Brain pericyte (primary cell): ENCODE data around the gene IQCH.
"Not testable (repeated sequence)": the region's sequence is repeated elsewhere in the genome, so short reads cannot be mapped to it uniquely, and the experiment has no call there.

Experiments used
- DNase-seq: peaks from one replicate; pipeline ENCODE4 v3.0.0-alpha.2; 2012; ENCODE audit warnings: low read depth, low spot score

Gene IQCH

DNA sequence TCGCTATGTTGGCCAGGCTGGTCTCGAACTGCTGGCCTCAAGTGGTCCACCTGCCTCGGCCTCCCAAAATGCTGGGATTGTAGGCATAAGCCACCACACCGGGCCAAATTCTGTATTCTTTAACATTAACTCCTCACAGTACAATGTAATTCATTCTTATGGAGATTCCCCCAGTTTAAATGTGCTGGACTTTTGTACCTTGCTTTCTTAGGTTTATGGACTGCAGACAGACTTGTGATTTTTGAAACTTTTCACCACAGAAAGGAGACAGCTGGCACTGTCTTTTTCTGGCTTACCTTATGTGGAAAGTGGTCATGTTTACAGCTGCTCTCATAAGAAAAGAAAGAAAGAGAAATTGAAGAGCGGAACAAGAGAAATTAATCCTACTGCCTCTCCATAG lies 103.8 kb downstream of the IQCH start:
- DNase-seq = no peak

DNA sequence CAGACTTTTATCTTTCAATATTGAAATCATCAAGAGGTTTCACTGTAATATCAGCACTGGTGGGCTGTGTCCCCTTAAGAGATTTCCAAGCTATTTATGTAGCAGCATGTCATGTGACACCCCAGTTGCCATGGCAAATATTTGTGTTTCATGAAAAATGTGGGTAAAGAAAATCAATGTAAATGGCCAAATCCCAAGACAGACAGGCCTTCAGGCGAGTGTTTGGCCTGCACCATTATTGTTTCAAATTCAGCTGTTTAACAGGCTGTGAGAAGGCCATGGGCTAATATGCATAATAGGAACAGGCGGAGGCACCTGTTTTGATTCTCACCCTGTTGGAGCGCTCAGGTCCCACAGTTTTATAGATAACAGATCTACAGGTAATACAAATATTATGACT lies 104.2 kb downstream of the IQCH start:
- DNase-seq = no peak

DNA sequence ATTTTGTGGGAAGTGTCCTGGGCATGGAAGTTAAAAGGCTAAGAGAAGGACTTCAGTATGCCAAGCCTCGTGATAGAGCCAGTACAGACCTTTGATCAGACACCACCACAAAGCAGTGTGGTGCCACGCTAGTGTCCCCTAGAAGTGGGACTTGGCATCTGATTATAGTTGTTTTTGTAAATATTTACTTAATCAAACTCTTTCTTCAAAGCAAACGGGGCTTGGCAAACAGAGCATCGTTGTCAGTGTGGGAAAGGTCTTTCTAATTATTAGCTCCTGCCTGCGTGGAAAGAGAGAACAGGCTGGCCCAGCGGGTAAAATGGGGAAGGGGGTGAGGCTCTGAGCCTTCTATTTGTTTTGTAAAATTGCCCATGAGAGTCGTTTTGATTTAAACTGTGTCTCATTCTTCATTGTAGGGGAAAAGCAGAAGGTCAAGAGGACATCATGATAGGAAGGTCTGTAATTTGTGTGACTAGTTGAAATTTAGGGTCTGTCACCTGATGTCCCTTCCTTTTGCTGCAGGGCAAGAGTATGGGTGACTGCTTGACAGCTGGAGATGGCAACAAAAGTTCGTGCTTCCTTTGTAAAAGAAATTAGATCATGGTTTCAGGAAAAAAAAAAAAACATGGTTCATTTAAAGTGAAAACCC lies 105.0 kb downstream of the IQCH start:
- no peak for DNase-seq

- no peak for DNase-seq
Measured at GRCh38 chr15:67361100-67361499, 106.5 kb downstream of the IQCH start.

- not testable (repeated sequence) for DNase-seq
Measured at GRCh38 chr15:67363712-67364111, 109.1 kb downstream of the IQCH start.

- DNase-seq = no peak
Measured at GRCh38 chr15:67365994-67366393, 111.4 kb downstream of the IQCH start.

DNA sequence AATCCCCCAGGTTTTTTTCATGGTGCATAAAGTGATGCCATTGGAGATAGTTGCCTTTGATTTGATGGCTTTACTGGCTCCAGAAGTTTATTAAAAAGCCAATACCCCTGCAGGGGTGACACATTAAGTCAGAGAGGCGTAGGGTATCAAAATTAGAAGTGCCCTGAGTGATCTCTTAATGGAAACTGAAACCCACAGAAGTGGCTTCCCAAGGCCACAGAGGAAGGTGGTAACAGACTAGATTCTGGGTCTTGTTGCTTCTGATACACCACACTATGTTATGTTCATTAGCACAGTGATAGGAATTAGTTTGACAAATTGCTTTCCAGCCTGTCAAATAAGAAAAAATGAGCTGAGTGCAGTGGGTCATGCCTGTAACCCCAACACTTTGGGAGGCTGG lies 112.3 kb downstream of the IQCH start:
- DNase-seq = no peak

GRCh38 chr15:67369359-67369998 lies 114.9 kb downstream of the IQCH start:
- no peak for DNase-seq

DNA sequence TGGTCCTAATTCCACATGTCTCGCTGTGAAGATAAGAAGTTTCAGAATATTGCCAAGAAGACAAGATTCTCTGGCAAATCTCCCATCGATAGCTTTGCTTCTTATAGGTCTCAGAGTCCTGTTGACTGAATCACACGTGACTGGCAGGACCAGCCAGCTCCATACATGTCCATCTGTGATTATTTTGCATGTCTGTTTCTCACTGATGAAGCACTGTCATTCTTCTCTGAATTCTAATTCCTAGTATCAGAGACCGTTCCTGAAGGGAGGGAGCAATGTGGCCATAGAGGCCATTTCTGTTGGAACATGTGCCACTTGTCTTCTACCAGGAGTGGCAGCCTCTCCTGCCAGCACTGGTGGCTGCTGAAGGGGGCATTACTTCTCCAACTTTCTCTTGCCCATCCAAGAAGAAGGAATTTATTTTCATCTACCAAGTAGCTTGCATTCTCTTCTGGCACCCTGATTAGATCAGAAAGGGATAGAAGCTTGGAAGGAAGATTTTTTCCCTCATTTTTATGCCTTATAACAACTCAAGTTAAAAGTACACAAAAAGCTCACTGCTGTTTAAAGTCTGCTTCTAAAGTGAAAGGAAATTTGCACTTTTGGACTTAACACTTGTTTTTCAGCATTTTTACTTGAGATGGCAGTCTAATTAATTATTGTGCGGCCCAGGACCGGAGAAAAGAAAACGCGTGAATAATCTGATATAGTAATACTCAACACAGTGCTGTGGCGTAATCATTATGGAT lies 115.8 kb downstream of the IQCH start:
- DNase-seq = no peak

- DNase-seq = no peak
Measured at GRCh38 chr15:67372543-67372942, 118.0 kb downstream of the IQCH start.

DNA sequence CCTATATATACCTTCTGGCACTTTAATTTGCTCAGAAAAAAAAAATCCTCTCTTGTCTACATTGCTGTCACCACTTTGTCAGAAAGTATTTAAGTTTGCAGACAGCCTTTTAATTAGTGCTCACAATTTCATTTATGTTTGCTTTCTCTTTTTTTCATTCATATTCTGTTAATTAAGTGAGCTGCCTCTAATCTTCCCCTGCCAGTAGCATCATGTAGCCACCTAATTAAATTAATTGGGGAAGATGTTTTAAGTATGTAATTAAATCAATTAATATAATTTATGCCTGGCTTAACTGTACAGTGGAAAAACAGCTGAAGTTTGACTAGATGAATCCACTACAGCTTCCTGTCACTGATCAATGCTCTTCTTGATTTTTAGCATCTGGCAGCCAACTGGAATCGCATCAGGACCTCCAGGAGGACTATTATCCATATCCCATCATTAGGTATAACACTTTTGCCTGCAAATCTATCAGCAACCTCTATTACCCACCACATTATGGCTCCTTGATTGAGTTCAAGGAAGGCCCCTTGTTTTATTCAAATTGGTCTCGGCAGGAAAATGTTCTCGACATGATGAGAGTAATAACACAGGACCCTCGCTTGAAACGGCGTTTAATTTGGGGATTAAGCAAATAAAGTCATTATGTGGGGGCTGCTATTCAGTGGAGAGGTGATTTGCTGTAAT lies 118.5 kb downstream of the IQCH start:
- no peak for DNase-seq

DNA sequence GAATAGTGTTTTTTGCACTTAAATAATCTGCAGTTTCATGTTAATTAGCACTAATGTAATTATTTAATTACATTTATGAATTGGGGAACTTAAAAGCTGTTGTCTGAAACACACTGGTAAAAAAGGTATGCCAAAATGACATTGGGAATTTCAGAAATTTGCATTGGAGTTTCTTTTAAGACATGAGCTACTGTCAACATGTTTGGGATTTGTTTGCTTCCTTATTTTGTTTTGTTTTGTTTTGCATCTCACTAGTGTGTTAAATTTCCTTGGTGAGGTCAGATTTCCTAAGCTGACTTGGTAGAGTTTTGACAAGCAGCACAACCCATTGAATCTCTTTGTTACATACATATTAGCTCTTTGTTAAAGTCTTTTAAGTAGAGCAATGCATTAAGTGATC lies 119.4 kb downstream of the IQCH start:
- DNase-seq = no peak

GRCh38 chr15:67379530-67379929 lies 124.9 kb downstream of the IQCH start:
- DNase-seq = no peak

GRCh38 chr15:67380921-67381320 lies 126.3 kb downstream of the IQCH start:
- no peak for DNase-seq

DNA sequence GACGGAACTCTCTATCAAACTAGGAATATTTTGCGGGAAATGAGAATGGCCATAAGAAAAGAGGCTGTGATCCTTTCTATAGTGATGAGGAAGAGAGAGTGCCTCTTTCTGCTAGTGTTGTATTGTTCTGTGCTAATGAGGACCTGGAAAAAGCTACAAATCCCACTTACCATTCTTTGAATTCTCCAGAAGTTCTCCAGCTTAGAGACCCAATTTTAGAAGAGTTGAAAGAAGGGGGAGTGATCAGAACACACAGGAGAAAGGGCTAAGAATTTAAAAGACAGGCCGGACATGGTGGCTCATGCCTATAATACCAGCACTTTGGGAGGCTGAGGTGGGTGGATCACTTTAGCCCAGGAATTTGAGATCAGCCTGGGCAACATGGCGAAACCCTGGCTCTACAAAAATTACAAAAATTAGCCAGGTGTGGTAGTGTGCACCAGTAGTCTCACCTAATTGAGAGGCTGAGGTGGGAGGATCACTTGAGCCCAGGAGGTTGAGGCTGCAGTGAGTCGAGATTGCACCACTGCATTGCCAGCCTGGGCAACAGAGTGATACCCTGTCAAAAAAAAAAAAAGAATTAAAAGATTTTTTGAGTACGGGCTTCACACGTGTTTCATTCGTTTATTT lies 126.9 kb downstream of the IQCH start:
- DNase-seq = no peak

- DNase-seq = no peak
Measured at GRCh38 chr15:67382723-67383122, 128.1 kb downstream of the IQCH start.

DNA sequence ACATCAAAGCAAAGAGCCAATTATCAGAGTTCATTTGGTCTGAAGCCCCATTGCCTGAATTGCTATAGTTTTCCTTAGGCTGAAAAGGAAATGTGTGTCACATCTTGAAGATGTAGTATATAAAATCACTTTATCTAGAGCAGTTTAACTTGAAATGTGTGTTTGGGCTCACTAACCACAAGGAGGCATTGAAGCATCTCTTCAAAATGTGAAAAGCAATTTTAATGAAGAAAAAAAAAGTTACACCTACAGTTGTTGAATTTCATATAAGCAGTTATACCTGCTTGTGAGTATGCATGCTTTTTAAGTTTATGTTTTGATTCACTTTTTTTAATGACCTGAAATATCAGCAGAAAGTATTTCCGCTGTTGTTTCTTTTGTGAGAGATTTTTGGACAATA lies 129.3 kb downstream of the IQCH start:
- no peak for DNase-seq

- no peak for DNase-seq
Measured at GRCh38 chr15:67384761-67385160, 130.2 kb downstream of the IQCH start.

DNA sequence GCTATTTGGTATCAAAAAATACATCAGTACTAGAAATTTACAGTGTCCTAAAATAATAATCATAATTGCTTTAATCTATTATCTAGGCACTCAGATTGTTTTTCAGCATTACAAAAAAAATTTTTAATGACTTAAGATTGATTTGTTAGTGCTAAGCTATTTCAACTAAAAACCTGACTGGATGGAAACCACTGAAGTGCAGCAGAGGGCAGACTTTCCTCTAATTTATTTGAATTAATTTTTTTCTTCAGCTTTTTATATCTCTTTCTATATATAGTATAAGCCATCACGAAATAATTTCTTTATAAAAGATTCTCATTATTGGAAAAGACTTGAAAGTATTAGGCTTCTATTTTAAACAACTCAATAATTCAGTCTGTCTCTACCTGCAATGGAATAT lies 131.4 kb downstream of the IQCH start:
- DNase-seq = no peak

DNA sequence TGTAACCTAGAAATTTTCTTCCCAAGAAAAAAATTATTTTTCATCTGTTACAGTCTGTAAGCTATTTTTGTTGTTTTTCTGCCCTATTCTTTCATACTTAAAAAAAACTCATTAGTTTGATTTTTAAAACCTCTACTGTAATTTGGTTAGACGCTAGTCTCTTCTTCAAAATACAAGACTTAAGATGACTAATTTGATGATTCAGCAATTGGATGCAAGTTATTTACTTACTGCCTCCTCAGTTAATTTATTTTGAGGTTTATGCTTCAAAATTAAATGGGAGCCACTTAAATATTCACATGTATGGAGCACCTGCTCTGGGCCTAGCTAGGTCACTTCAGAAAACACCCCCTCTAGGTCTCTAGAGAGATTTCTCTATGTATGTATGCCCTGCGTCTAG lies 132.4 kb downstream of the IQCH start:
- no peak for DNase-seq

DNA sequence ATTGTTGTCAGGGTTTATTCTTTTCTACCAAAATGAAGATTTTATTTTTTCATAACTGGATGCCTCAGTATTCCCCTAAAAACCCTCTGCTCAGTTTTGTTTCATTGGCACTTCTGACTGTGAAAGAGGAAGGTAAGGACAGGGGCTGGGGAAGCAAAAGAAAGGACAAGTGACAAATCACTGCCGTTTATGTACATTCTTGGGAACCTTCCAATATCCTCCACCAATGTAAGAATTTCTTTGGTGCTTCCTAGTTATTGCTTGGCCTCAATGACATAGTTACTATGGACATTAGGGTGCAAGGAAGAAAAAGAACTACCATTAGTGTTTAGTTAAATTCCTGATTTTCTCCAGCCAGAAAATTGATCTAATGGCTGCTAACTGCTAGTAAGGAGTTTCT lies 135.4 kb downstream of the IQCH start:
- no peak for DNase-seq
